ENCODE measurements around the gene CEP85L. TPM values are rescaled to one million over a fixed set of nuclear protein-coding genes. Genes with fewer than 3 reads are reported as not detected.

CEP85L gene
- total and polyA plus RNA-seq, 2 experiments from 2014 or later: 12.4 to 13.0 TPM

DNA sequence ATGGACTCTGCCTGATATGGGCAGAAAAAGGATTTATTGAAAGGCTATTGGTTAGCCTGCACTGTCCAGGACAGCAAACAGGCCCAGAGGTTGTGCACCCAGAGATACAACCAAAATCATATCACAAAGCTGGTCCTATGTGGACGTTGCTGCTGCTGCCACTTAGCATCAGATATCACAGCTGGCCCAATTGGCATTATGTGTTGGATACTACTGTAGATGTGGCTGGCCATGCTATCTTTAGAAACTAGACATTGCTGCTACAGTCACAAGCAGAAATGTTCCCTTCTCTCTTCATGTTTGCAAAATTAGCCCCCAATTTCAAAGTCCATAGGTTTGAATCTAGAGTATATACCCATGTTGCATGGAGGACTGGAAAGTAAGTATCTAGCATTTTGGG is 42.2 kb upstream of the CEP85L start:
- peaks cover 4% of the 10 kb centered on the region; the same call in 1 of the 2 replicates for H3K9me2 ChIP-seq (ENCODE audit: insufficient read depth)
- no peak overlapping the region for H3K4me2 ChIP-seq (ENCODE audit: unreplicated experiment)
- no peak for DNase-seq
- no peaks in the 10 kb centered on the region for H4K20me1 ChIP-seq (ENCODE audit: insufficient read depth)
- 79 to 83% methylated on average over 1 of the region's 1 CpG for WGBS, 2 experiments (ENCODE audit: low coverage in 1 of 2, low lambda C conversion rate in 2 of 2, missing lambda C conversion rate in 2 of 2)
- no peaks in the 10 kb centered on the region for H3K79me2 ChIP-seq (ENCODE audit: insufficient read depth)
- no peak overlapping the region for H3K4me3 ChIP-seq
- no peak overlapping the region for H3K27ac ChIP-seq
- no peaks in the 10 kb centered on the region for H3K27me3 ChIP-seq (replicated peaks; ENCODE audit: insufficient read depth)
- in situ Hi-C loops (cut with MboI): no loop called here
- H3F3A ChIP-seq (ENCODE audit: insufficient read depth): no peaks in the 10 kb centered on the region
- no peak overlapping the region for H3K9ac ChIP-seq
- 0 out of 2 replicates have a peak, but pooled peaks cover 3% of the 10 kb centered on the region for H3K4me1 ChIP-seq (ENCODE audit: insufficient read depth)
- H2AFZ ChIP-seq: no peak overlapping the region
- H3K9me3 ChIP-seq (ENCODE audit: low read depth): no peaks in the 10 kb centered on the region
- H3K36me3 ChIP-seq (ENCODE audit: low read depth): no peaks in the 10 kb centered on the region
- TF ChIP-seq EZH2 (IDR thresholded peaks at IDR 0.05; ENCODE audit: insufficient read depth, poor library complexity, severe bottlenecking): no peak
- TF ChIP-seq EZH2phosphoT487 (IDR thresholded peaks at IDR 0.05; ENCODE audit: insufficient read depth, low read depth): no peak

DNA sequence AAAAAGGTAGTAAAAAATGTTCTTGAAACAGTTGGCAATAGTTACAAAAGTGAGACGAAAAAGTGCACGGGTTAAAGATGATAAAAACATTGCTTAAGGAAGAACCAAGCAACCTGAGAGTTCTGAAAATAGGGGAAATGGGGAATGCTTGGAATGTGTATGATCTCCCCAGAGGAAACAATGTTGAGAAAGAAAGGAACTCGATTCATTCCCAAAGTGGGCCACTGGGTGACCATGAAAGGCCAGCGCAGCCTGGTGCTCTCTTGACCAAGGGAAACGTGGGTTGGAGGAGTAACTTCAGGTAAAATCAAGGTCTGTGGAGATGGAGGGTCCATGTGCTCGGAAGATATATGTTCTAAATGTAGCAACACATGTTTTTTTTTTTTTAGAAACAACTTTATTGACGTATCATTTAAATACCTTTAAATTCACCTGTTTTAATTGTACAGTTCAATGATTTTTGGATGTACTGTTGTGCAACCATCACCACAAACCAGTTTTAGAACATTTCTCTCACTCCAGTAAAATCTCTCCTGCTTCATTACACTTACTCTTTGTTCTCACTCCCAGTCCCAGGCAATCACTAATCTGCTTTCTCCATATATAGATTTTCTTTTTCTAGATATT is 34.5 kb upstream of the CEP85L start:
- no peaks in the 10 kb centered on the region for H4K20me1 ChIP-seq (ENCODE audit: insufficient read depth)
- H3K9ac ChIP-seq: no peak overlapping the region
- no peaks in the 10 kb centered on the region for H3K79me2 ChIP-seq (ENCODE audit: insufficient read depth)
- no peak for DNase-seq
- H3K27me3 ChIP-seq (replicated peaks; ENCODE audit: insufficient read depth): no peaks in the 10 kb centered on the region
- in situ Hi-C loops (cut with MboI): no loop called here
- TF ChIP-seq EZH2 (IDR thresholded peaks at IDR 0.05; ENCODE audit: insufficient read depth, poor library complexity, severe bottlenecking) (no peak), EZH2phosphoT487 (IDR thresholded peaks at IDR 0.05; ENCODE audit: insufficient read depth, low read depth) (no peak)
- no peak overlapping the region for H3K27ac ChIP-seq
- 89 to 92% methylated on average over 7 of the region's 7 CpGs for WGBS, 2 experiments (ENCODE audit: low coverage in 1 of 2, low lambda C conversion rate in 2 of 2, missing lambda C conversion rate in 2 of 2)
- no peaks in the 10 kb centered on the region for H3K4me1 ChIP-seq (ENCODE audit: insufficient read depth)
- no peaks in the 10 kb centered on the region for H3F3A ChIP-seq (ENCODE audit: insufficient read depth)
- no peaks in the 10 kb centered on the region for H3K9me3 ChIP-seq (ENCODE audit: low read depth)
- no peak overlapping the region for H3K4me2 ChIP-seq (ENCODE audit: unreplicated experiment)
- no peaks in the 10 kb centered on the region for H3K36me3 ChIP-seq (ENCODE audit: low read depth)
- no peaks in the 10 kb centered on the region for H3K9me2 ChIP-seq (ENCODE audit: insufficient read depth)
- H2AFZ ChIP-seq: no peak overlapping the region
- no peak overlapping the region for H3K4me3 ChIP-seq

DNA sequence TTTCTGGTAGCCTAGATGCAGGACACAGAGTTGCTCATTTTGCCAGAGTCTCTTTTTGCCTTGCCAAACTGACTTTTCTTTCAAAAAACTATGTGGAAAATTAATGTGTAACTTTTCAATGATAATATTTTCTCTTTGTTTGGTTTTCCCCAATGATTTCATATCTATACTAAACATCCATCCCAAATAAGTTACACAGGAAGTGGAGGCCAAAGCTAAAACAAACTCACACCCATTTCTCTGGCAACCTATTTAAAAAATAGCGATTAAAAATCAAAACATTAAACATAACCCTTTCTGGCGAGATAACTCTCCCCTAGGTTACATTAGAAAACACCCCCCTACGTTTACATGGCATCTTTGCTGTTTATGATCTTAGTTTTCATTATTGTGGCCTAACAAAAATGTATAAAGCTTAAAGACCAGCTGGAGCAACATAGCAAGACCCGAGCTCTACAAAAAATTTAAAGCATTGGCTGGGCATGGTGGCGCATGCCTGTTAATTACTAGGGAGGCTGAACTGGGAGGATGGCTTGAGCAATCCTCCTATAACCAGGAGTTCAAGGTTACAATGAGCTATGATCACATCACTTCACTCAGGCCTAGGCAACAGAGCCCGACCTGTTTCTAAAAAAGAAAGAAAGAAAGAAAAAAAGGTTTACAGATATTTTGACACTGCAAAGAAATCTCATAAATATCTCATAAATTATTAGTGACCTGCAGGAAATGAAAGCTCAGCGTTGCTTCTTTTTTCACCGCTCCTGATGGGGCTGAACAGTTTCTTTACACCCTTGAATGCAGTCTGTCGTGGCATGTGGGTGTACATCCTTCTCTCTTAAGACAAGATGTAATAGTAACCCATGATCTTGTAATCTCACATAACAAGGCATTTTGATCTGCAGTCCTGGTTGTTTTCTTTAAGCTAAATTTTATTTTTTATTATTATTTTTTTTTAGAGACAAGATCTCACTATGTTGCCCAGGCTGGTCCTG is 32.8 kb upstream of the CEP85L start:
- no peaks in the 10 kb centered on the region for H3K79me2 ChIP-seq (ENCODE audit: insufficient read depth)
- H3K9me3 ChIP-seq (ENCODE audit: low read depth): no peaks in the 10 kb centered on the region
- 86 to 91% methylated on average over 9 of the region's 9 CpGs for WGBS, 2 experiments (ENCODE audit: low coverage in 1 of 2, low lambda C conversion rate in 2 of 2, missing lambda C conversion rate in 2 of 2)
- no peak for DNase-seq
- H3K4me3 ChIP-seq: no peak overlapping the region
- no peaks in the 10 kb centered on the region for H3K9me2 ChIP-seq (ENCODE audit: insufficient read depth)
- peaks cover 7% of the 10 kb centered on the region for H3F3A ChIP-seq (ENCODE audit: insufficient read depth)
- H3K4me2 ChIP-seq (ENCODE audit: unreplicated experiment): no peak overlapping the region
- TF ChIP-seq EZH2phosphoT487 (IDR thresholded peaks at IDR 0.05; ENCODE audit: insufficient read depth, low read depth): no peak
- no peak for TF ChIP-seq EZH2 (IDR thresholded peaks at IDR 0.05; ENCODE audit: insufficient read depth, poor library complexity, severe bottlenecking)
- H2AFZ ChIP-seq: no peak overlapping the region
- no peak overlapping the region for H3K9ac ChIP-seq
- peaks cover 8% of the 10 kb centered on the region for H3K4me1 ChIP-seq (ENCODE audit: insufficient read depth)
- in situ Hi-C loops (cut with MboI): no loop called here
- H3K36me3 ChIP-seq (ENCODE audit: low read depth): no peaks in the 10 kb centered on the region
- H3K27ac ChIP-seq: no peak overlapping the region
- H4K20me1 ChIP-seq (ENCODE audit: insufficient read depth): no peaks in the 10 kb centered on the region
- H3K27me3 ChIP-seq (replicated peaks; ENCODE audit: insufficient read depth): no peaks in the 10 kb centered on the region

DNA sequence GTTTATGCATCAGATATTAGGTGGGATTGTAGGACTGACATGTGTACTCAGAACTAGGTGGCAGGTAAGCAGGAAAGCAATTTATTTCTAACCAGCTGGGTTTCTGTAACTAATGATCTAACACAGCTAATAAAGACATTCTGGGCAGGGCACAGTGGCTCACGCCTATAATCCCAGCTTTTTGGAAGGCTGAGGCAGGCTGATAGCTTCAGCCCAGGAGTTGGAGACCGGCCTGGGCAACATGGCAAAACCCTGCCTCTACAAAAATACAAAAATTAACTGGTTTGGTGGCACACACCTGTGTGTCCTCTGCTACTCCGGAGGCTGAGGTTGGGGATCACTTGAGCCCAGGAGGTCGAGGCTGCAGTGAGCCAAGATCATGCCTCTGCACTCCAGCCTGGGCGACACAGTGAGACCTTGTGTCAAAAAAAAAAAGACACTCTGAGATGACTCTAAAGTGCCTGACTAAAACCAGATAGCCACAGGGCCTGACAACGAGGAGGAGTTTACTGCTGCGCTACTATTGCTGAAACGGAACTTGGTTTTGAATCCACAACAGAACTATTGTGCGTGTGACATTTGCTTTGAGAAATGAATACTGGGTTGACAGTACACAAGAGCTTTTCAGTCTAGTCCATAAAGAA is 29.2 kb upstream of the CEP85L start:
- H3K9ac ChIP-seq: no peak overlapping the region
- no peak overlapping the region for H3K4me3 ChIP-seq
- in situ Hi-C loops (cut with MboI): no loop called here

More for the DNA sequence above, 29.2 kb upstream of the CEP85L start:
- H3F3A ChIP-seq (ENCODE audit: insufficient read depth): peaks cover 13% of the 10 kb centered on the region
- no peak for DNase-seq
- no peaks in the 10 kb centered on the region for H3K79me2 ChIP-seq (ENCODE audit: insufficient read depth)
- H3K36me3 ChIP-seq (ENCODE audit: low read depth): no peaks in the 10 kb centered on the region
- no peak overlapping the region for H3K27ac ChIP-seq
- H4K20me1 ChIP-seq (ENCODE audit: insufficient read depth): no peaks in the 10 kb centered on the region
- H3K27me3 ChIP-seq (replicated peaks; ENCODE audit: insufficient read depth): no peaks in the 10 kb centered on the region
- H3K4me2 ChIP-seq (ENCODE audit: unreplicated experiment): no peak overlapping the region
- TF ChIP-seq EZH2phosphoT487 (IDR thresholded peaks at IDR 0.05; ENCODE audit: insufficient read depth, low read depth) (no peak), EZH2 (IDR thresholded peaks at IDR 0.05; ENCODE audit: insufficient read depth, poor library complexity, severe bottlenecking) (no peak)
- no peak overlapping the region for H2AFZ ChIP-seq
- peaks cover 16% of the 10 kb centered on the region for H3K4me1 ChIP-seq (ENCODE audit: insufficient read depth)
- 87 to 88% methylated on average over 9 of the region's 9 CpGs for WGBS, 2 experiments (ENCODE audit: low coverage in 1 of 2, low lambda C conversion rate in 2 of 2, missing lambda C conversion rate in 2 of 2)
- no peaks in the 10 kb centered on the region for H3K9me2 ChIP-seq (ENCODE audit: insufficient read depth)
- no peaks in the 10 kb centered on the region for H3K9me3 ChIP-seq (ENCODE audit: low read depth)
